ENCODE measurements around the gene HRC.

Gene HRC

DNA sequence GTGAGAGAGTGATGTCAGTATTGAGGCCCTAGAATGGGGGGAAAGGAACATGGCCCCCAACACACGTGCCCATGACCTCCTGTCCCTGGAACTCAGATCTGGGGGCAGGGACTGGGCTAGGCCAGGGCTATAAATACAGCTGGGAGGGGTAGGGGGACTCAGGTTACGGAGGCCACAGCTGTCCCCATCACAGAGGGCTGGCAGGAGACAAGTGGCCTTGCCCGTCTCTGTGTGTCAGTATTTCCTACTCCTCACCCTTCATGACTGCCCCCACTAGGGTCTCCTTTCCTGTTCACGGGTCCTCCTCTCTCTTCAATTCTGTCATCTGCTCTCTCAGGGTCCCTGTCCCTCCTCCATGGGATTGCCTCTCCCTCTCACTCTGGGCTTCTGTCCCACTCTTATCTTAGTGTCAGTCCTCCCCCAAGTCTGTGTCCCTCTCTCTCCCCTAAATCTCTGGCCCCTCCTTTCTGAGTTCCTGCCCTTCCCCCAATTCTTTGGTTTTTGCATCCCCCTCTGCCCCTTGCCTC lies 687 bp upstream of the HRC start:
- H3K4me1 ChIP-seq (ENCODE audit: control insufficient read depth in 1 of 2, insufficient read depth in 1 of 2, low read depth in 1 of 2, low read length in 1 of 2): peaks cover 0 to 3% of the 10 kb centered on the region in 2 experiments
- H3K36me3 ChIP-seq: no peaks in the 10 kb centered on the region
- H3K27me3 ChIP-seq: peaks cover 98% of the 10 kb centered on the region
- TF ChIP-seq, protein P1, sequence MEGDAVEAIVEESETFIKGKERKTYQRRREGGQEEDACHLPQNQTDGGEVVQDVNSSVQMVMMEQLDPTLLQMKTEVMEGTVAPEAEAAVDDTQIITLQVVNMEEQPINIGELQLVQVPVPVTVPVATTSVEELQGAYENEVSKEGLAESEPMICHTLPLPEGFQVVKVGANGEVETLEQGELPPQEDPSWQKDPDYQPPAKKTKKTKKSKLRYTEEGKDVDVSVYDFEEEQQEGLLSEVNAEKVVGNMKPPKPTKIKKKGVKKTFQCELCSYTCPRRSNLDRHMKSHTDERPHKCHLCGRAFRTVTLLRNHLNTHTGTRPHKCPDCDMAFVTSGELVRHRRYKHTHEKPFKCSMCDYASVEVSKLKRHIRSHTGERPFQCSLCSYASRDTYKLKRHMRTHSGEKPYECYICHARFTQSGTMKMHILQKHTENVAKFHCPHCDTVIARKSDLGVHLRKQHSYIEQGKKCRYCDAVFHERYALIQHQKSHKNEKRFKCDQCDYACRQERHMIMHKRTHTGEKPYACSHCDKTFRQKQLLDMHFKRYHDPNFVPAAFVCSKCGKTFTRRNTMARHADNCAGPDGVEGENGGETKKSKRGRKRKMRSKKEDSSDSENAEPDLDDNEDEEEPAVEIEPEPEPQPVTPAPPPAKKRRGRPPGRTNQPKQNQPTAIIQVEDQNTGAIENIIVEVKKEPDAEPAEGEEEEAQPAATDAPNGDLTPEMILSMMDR (IDR thresholded peaks at IDR 0.05): no peak
- no peak overlapping the region for H3K27ac ChIP-seq
- H3K9me3 ChIP-seq: no peaks in the 10 kb centered on the region
- no peak overlapping the region for H3K4me3 ChIP-seq (ENCODE audit: low read depth in 1 of 2, low read length in 1 of 2)

DNA sequence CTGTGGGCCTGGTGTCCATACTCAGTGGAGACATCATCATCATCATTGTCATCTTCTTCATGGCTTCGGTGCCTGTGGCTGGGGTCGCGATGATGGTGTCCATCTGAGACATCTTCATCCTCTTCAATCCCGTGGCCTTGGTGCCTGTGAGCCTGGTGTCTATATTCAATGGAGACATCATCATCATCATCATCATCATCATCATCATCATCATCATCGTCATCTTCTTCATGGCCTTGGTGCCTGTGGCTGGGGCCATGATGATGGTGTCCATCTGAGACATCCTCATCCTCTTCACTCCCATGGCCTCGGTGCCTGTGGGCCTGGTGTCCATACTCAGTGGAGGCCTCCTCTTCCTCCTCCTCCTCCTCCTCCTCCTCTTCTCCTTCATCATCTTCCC lies 917 bp downstream of the HRC start:
- H3K27me3 ChIP-seq: peaks cover 100% of the 10 kb centered on the region
- TF ChIP-seq, protein P1 (IDR thresholded peaks at IDR 0.05): no peak

DNA sequence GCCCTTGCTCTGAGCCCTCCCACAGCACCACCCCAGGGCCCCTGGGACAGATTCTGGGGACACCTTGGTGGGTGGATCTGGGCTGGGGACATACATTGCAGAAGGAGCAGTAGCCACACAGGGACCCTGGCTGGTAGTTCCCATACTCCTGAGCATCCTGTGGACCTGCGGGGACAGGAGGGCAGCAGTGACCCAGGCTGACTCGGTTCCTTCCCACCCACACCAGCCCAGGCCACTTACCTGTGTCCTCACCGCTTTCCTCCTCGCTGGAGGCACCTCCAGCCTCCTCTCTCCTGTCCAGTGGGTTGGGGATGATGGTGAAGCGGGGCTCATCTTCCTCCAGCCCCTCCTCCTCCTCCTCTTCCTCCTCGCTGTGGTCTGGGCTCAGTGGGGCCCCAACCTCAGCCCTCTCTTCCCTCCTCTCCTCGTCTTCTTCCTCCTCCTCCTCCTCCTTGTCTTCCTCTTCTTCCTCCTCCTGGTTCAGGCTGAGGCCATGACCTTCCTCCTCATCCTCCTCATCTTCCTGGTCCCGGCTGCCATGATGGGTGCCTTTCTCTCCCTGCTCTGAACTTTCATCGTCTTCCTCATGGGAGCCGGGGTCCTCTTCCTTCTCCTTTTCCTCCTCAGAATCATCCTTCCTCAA lies 1.9 kb downstream of the HRC start:
- Histone ChIP-seq H3K9me3 (peaks cover 4% of the 10 kb centered on the region), H3K36me3 (no peaks in the 10 kb centered on the region), H3K27me3 (peaks cover 100% of the 10 kb centered on the region), H3K4me1 (ENCODE audit: control insufficient read depth in 1 of 2, insufficient read depth in 1 of 2, low read depth in 1 of 2, low read length in 1 of 2) (peaks cover 20 to 23% of the 10 kb centered on the region in 2 experiments), H3K4me3 (ENCODE audit: low read depth in 1 of 2, low read length in 1 of 2) (no peak overlapping the region), H3K27ac (no peak overlapping the region)
- TF ChIP-seq, protein P1 (IDR thresholded peaks at IDR 0.05): no peak

More for the DNA sequence above, 917 bp downstream of the HRC start:
- no peaks in the 10 kb centered on the region for H3K36me3 ChIP-seq
- peaks cover 14 to 19% of the 10 kb centered on the region in 2 experiments for H3K4me1 ChIP-seq (ENCODE audit: control insufficient read depth in 1 of 2, insufficient read depth in 1 of 2, low read depth in 1 of 2, low read length in 1 of 2)
- H3K27ac ChIP-seq: no peak overlapping the region
- no peak overlapping the region for H3K4me3 ChIP-seq (ENCODE audit: low read depth in 1 of 2, low read length in 1 of 2)
- peaks cover under 1% of the 10 kb centered on the region for H3K9me3 ChIP-seq

DNA sequence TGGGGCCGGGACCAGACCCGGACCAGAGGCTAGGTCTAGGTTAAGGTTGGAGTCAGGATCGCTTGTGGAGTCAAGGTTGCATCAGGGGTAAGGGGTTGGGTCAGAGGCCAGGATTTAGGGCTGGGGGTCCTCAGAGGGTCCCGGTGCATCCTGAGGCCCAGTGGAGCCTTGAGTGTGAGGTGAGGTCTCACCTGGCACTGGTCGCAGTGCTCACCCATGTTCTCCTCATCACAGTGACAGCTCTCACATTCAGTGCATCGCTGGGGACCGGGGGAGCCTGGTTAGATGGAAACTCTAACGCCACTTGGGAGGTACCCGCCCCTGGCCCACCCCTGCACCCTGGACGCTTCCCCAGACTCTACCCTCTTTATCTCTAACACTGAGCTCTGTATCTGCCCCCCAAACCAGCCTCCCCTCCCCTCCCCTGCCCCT lies 3.1 kb downstream of the HRC start:
- TF ChIP-seq, protein P1 (IDR thresholded peaks at IDR 0.05): no peak
- H3K27ac ChIP-seq: no peak overlapping the region
- H3K27me3 ChIP-seq: peaks cover 100% of the 10 kb centered on the region
- no peak overlapping the region for H3K4me3 ChIP-seq (ENCODE audit: low read depth in 1 of 2, low read length in 1 of 2)
- H3K9me3 ChIP-seq: peaks cover 4% of the 10 kb centered on the region
- H3K36me3 ChIP-seq: no peaks in the 10 kb centered on the region
- peaks cover 20 to 23% of the 10 kb centered on the region in 2 experiments for H3K4me1 ChIP-seq (ENCODE audit: control insufficient read depth in 1 of 2, insufficient read depth in 1 of 2, low read depth in 1 of 2, low read length in 1 of 2)

DNA sequence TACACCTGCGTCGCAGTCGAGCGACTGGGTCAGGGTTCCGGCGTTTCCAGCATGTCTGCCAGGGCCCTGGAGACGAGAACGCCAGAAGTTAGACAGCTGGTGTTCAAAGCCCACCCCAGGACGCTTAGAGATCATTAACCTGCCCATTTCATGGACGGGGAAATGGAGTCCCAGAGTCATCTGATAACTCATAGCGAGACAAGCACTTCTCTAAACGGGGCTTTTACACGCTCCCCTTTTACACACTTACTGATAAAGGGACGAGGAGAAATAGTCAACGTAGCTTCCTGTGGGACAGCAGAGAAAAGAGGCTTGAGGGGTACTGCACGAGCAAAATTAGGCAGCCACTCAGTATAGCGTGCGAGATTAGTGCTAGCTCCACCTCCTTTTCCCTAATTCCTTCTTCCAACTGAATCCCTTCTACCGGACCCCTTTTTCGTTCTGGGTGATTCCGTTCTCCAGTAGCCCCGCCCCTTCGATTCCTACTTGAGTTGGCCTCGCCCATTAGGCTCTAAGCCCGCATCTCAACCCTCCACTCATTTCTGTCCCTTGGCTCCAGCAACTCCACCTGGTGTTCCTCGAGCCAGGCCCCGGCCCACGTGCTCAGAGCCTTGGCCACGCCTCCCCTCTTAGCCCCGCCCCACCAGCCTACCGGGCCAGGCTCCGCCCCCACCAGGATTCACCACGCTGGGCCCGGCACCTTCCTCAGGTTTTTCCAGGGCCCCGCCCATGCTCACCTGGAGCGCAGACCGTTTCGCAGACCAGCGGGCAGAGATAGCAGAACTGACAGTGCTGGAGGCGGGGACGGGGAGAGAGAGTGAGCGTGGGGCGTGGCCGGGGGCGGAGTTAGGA lies 3.7 kb downstream of the HRC start:
- peaks cover 100% of the 10 kb centered on the region for H3K27me3 ChIP-seq

More for the DNA sequence above, 3.7 kb downstream of the HRC start:
- TF ChIP-seq, protein P1 (IDR thresholded peaks at IDR 0.05): no peak
- H3K4me1 ChIP-seq (ENCODE audit: control insufficient read depth in 1 of 2, insufficient read depth in 1 of 2, low read depth in 1 of 2, low read length in 1 of 2): peaks cover 20 to 23% of the 10 kb centered on the region in 2 experiments
- H3K9me3 ChIP-seq: peaks cover 4% of the 10 kb centered on the region
- no peak overlapping the region for H3K4me3 ChIP-seq (ENCODE audit: low read depth in 1 of 2, low read length in 1 of 2)
- H3K36me3 ChIP-seq: no peaks in the 10 kb centered on the region
- no peak overlapping the region for H3K27ac ChIP-seq

Measured in neutrophil (primary cell).